ENCODE results near the gene CTH. TPM values are rescaled to one million over a fixed set of nuclear protein-coding genes. Genes with fewer than 3 reads are reported as not detected.
"Not testable (repeated sequence)": the region's sequence is repeated elsewhere in the genome, so short reads cannot be mapped to it uniquely, and the experiment has no call there.

Gene CTH
- total RNA-seq, 1 donor from 2014 or later: 13.3 TPM

GRCh38 chr1:70418973-70419734, 8.1 kb downstream of the CTH start:
- H3K27ac Mint-ChIP-seq; DNase-seq (ENCODE audit: low spot score); H3K9me3 Mint-ChIP-seq; intact Hi-C loops (cut with micrococcal nuclease); H3K27me3 Mint-ChIP-seq (ENCODE audit: insufficient read depth); H3K4me3 Mint-ChIP-seq; H3K4me1 Mint-ChIP-seq (ENCODE audit: low read depth); H3K36me3 Mint-ChIP-seq (ENCODE audit: low read depth): not testable (repeated sequence)

GRCh38 chr1:70420320-70420719, 9.3 kb downstream of the CTH start:
- Mint-ChIP-seq H3K4me1 (ENCODE audit: low read depth) (no peaks in the 10 kb centered on the region), H3K27me3 (ENCODE audit: insufficient read depth) (no peaks in the 10 kb centered on the region), H3K27ac (no peak overlapping the region), H3K36me3 (ENCODE audit: low read depth) (peaks cover 8% of the 10 kb centered on the region), H3K9me3 (no peaks in the 10 kb centered on the region), H3K4me3 (no peak overlapping the region)
- intact Hi-C loops (cut with micrococcal nuclease): no loop called here
- DNase-seq (ENCODE audit: low spot score): no peak

GRCh38 chr1:70426154-70427131, 15.4 kb downstream of the CTH start:
- no peaks in the 10 kb centered on the region for H3K27me3 Mint-ChIP-seq (ENCODE audit: insufficient read depth)
- intact Hi-C loops (cut with micrococcal nuclease): no loop called here
- no peak for DNase-seq (ENCODE audit: low spot score)
- peak overlapping the region; percentile 32 for H3K27ac Mint-ChIP-seq
- H3K36me3 Mint-ChIP-seq (ENCODE audit: low read depth): peaks cover 14% of the 10 kb centered on the region
- H3K4me1 Mint-ChIP-seq (ENCODE audit: low read depth): peaks cover 9% of the 10 kb centered on the region
- H3K9me3 Mint-ChIP-seq: no peaks in the 10 kb centered on the region
- no peak overlapping the region for H3K4me3 Mint-ChIP-seq

- no peaks in the 10 kb centered on the region for H3K27me3 Mint-ChIP-seq (ENCODE audit: insufficient read depth)
- no peak for DNase-seq (ENCODE audit: low spot score)
- intact Hi-C loops (cut with micrococcal nuclease): no loop called here
- H3K4me1 Mint-ChIP-seq (ENCODE audit: low read depth): peaks cover 9% of the 10 kb centered on the region
- no peak overlapping the region for H3K4me3 Mint-ChIP-seq
- peaks cover 22% of the 10 kb centered on the region for H3K36me3 Mint-ChIP-seq (ENCODE audit: low read depth)
- H3K9me3 Mint-ChIP-seq: no peaks in the 10 kb centered on the region
- H3K27ac Mint-ChIP-seq: no peak overlapping the region
Observed at GRCh38 chr1:70427976-70428375, 16.9 kb downstream of the CTH start.

- Mint-ChIP-seq H3K36me3 (ENCODE audit: low read depth) (peaks cover 27% of the 10 kb centered on the region), H3K27me3 (ENCODE audit: insufficient read depth) (no peaks in the 10 kb centered on the region), H3K9me3 (no peaks in the 10 kb centered on the region), H3K4me3 (no peak overlapping the region), H3K27ac (no peak overlapping the region), H3K4me1 (ENCODE audit: low read depth) (peaks cover 12% of the 10 kb centered on the region)
- intact Hi-C loops (cut with micrococcal nuclease): no loop called here
- no peak for DNase-seq (ENCODE audit: low spot score)
Observed at GRCh38 chr1:70429219-70429618, 18.2 kb downstream of the CTH start.

- Mint-ChIP-seq H3K36me3 (ENCODE audit: low read depth) (peaks cover 27% of the 10 kb centered on the region), H3K4me3 (no peak overlapping the region), H3K9me3 (no peaks in the 10 kb centered on the region), H3K4me1 (ENCODE audit: low read depth) (peaks cover 12% of the 10 kb centered on the region), H3K27ac (no peak overlapping the region), H3K27me3 (ENCODE audit: insufficient read depth) (no peaks in the 10 kb centered on the region)
- no peak for DNase-seq (ENCODE audit: low spot score)
- intact Hi-C loops (cut with micrococcal nuclease): no loop called here
Observed at GRCh38 chr1:70429757-70430156, 18.7 kb downstream of the CTH start.

- Mint-ChIP-seq H3K27ac (no peak overlapping the region), H3K4me3 (no peak overlapping the region), H3K4me1 (ENCODE audit: low read depth) (peaks cover 6% of the 10 kb centered on the region), H3K9me3 (no peaks in the 10 kb centered on the region), H3K36me3 (ENCODE audit: low read depth) (peaks cover 25% of the 10 kb centered on the region), H3K27me3 (ENCODE audit: insufficient read depth) (no peaks in the 10 kb centered on the region)
- intact Hi-C loops (cut with micrococcal nuclease): no loop called here
- no peak for DNase-seq (ENCODE audit: low spot score)
Observed at GRCh38 chr1:70431317-70431716, 20.2 kb downstream of the CTH start.

- no peaks in the 10 kb centered on the region for H3K9me3 Mint-ChIP-seq
- intact Hi-C loops (cut with micrococcal nuclease): no loop called here
Observed at GRCh38 chr1:70431874-70432273, 20.8 kb downstream of the CTH start.

GRCh38 chr1:70434253-70434859, 23.3 kb downstream of the CTH start:
- Mint-ChIP-seq H3K4me1 (ENCODE audit: low read depth) (peaks cover 10% of the 10 kb centered on the region), H3K27ac (no peak overlapping the region), H3K36me3 (ENCODE audit: low read depth) (peaks cover 18% of the 10 kb centered on the region), H3K9me3 (no peaks in the 10 kb centered on the region), H3K4me3 (no peak overlapping the region), H3K27me3 (ENCODE audit: insufficient read depth) (no peaks in the 10 kb centered on the region)
- intact Hi-C loops (cut with micrococcal nuclease): no loop called here
- no peak for DNase-seq (ENCODE audit: low spot score)

More at GRCh38 chr1:70431874-70432273, 20.8 kb downstream of the CTH start:
- Mint-ChIP-seq H3K27me3 (ENCODE audit: insufficient read depth) (no peaks in the 10 kb centered on the region), H3K27ac (no peak overlapping the region), H3K4me1 (ENCODE audit: low read depth) (peaks cover 3% of the 10 kb centered on the region), H3K36me3 (ENCODE audit: low read depth) (peaks cover 24% of the 10 kb centered on the region), H3K4me3 (no peak overlapping the region)
- DNase-seq (ENCODE audit: low spot score): no peak

GRCh38 chr1:70436622-70437251, 25.7 kb downstream of the CTH start:
- DNase-seq (ENCODE audit: low spot score): no peak
- no peaks in the 10 kb centered on the region for H3K27me3 Mint-ChIP-seq (ENCODE audit: insufficient read depth)
- peaks cover 10% of the 10 kb centered on the region for H3K4me1 Mint-ChIP-seq (ENCODE audit: low read depth)
- H3K4me3 Mint-ChIP-seq: no peak overlapping the region
- no peak overlapping the region for H3K27ac Mint-ChIP-seq
- H3K9me3 Mint-ChIP-seq: no peaks in the 10 kb centered on the region
- peaks cover 20% of the 10 kb centered on the region for H3K36me3 Mint-ChIP-seq (ENCODE audit: low read depth)
- intact Hi-C loops (cut with micrococcal nuclease): loop anchor here (5.0 kb wide), 1 partner anchor 66 kb away; no protein-coding TSS in a partner anchor

- H3K4me3 Mint-ChIP-seq: no peak overlapping the region
- no peaks in the 10 kb centered on the region for H3K9me3 Mint-ChIP-seq
- H3K4me1 Mint-ChIP-seq (ENCODE audit: low read depth): peaks cover 6% of the 10 kb centered on the region
- no peaks in the 10 kb centered on the region for H3K27me3 Mint-ChIP-seq (ENCODE audit: insufficient read depth)
- H3K27ac Mint-ChIP-seq: peak overlapping the region; percentile 54
- peaks cover 7% of the 10 kb centered on the region for H3K36me3 Mint-ChIP-seq (ENCODE audit: low read depth)
- intact Hi-C loops (cut with micrococcal nuclease): loop anchor here (1.0 to 5.0 kb wide), 3 partner anchors 14 to 64 kb away; partner anchors contain the start of gene CTH
- no peak for DNase-seq (ENCODE audit: low spot score)
Observed at GRCh38 chr1:70438529-70438928, 27.5 kb downstream of the CTH start.

- no peaks in the 10 kb centered on the region for H3K9me3 Mint-ChIP-seq
- no peaks in the 10 kb centered on the region for H3K27me3 Mint-ChIP-seq (ENCODE audit: insufficient read depth)
- no peak overlapping the region for H3K4me3 Mint-ChIP-seq
- intact Hi-C loops (cut with micrococcal nuclease): no loop called here
- no peak overlapping the region for H3K27ac Mint-ChIP-seq
- H3K4me1 Mint-ChIP-seq (ENCODE audit: low read depth): peaks cover 6% of the 10 kb centered on the region
- peaks cover 5% of the 10 kb centered on the region for H3K36me3 Mint-ChIP-seq (ENCODE audit: low read depth)
- no peak for DNase-seq (ENCODE audit: low spot score)
Observed at GRCh38 chr1:70440642-70441391, 29.7 kb downstream of the CTH start.
